GM21447 (cell line): ENCODE results near the gene KIAA0232.

Source experiments
- ATAC-seq: cut with Tn5 transposase; IDR thresholded peaks from one replicate; pipeline ENCODE4 v1.9.1; 2021; ENCODE audit not compliant: unreplicated experiment

KIAA0232 gene

DNA sequence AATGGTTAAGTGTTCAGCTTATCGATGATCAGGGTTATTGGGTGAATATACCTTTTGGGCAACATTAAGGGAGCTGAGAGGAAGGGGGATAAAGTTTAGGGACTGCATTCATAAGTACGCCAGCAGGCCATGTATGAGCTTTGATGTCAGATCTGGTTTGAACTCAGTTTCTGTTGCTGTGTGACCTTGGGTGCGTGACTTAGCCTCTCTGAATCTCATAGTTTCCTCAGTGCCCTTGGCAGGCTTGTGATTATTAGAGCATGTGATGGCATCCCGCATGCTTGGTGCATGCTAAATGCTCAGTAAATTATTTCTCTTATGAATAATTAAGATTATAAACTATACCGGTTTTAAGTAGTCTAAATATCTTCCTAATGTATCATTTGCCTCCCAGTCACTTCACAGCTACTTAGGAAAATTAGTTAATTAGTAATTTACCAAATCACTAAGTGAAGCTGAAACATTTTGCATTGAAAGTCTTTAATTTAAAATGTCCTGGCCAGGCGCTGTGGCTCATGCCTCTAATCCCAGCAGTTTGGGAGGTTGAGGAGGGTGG, 130.9 kb downstream of the KIAA0232 start:
- no peak for ATAC-seq

DNA sequence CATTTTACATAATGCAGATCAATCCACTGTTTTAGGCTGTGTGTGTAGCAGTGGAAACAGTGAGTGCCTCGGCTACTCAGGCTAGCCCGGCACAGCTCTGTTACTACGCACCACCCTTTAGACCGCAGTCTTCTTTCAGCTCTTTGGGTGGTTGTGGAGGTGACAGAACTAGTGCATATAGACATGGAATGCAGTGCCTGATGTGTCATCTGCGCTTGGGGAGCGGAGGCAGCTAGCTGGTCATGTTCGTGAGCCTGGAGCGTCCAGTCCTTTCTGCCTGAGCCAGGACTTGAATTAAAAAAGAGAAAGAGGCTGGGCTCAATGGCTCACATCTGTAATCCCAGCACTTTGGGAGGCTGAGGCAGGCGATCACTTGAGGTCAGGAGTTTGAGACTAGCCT, 131.9 kb downstream of the KIAA0232 start:
- ATAC-seq, result no peak

DNA sequence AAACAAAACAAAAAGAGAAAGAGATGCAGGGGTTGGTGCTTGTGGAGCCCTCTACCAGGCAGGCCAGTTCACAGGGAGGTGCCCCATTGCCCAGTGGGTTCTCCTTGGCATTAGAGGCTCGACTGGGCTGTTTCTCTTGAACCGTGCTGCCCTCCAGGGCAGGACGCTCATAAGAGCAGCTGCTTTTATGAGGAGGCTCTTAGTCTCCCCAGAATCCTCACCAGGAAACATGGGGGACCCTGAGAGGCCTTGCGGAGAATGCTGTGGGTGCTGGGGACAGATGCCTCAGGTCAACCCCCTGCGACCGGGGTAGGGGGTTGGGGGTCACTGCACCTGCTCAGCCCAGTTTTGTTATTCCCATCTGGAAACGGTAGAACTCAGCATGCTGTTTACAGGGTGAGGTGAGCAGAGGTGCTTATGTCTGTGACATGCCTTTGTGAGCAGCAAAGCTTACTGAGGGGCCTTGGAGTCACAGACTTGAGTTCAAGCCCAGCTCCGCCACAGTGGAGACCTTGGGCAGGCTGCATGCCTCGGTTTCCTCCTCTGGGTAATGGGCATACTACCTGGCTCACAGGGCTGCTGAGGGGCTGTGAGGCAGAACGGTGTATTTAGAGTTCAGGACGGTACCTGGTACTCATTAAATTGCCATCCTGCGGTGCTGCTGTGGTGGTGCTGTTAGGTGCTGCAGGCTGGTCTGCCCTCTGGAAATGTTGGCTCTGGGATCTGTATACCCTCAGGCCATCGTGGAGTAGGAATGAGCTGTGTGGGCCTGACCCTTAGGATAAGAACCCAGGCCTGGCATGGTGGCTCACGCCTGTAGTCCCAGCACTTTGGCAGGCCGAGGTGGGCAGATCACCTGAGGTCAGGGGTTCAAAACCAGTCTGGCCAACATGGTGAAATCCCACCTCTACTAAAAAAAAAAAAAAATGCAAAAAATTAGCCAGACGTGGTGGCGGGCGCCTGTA, 132.8 kb downstream of the KIAA0232 start:
- ATAC-seq, result no peak

DNA sequence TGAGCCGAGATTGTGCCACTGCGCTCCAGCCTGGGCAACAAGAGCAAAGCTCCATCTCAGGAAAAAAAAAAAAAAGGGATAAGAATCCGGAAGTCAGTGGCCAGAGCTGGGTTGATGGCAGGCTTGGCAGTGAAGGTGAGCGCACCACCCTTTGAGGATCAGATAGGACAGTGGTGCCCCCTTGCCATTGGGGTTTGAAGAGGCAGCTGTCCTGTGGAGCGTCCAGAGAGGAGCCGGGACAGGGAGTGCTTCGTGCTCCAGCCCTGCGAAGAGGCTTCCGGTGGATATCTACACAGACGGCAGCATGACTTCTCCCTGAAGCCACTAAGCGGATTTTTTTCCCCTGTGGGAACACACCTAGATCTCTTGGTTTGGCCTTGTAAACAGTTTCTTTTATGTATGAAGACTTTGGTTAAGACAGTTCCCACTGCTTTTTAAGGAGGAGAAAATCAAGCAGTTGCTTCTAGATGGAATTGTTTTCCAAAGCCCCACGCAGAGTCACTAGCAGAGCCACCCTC, 133.6 kb downstream of the KIAA0232 start:
- no peak for ATAC-seq

DNA sequence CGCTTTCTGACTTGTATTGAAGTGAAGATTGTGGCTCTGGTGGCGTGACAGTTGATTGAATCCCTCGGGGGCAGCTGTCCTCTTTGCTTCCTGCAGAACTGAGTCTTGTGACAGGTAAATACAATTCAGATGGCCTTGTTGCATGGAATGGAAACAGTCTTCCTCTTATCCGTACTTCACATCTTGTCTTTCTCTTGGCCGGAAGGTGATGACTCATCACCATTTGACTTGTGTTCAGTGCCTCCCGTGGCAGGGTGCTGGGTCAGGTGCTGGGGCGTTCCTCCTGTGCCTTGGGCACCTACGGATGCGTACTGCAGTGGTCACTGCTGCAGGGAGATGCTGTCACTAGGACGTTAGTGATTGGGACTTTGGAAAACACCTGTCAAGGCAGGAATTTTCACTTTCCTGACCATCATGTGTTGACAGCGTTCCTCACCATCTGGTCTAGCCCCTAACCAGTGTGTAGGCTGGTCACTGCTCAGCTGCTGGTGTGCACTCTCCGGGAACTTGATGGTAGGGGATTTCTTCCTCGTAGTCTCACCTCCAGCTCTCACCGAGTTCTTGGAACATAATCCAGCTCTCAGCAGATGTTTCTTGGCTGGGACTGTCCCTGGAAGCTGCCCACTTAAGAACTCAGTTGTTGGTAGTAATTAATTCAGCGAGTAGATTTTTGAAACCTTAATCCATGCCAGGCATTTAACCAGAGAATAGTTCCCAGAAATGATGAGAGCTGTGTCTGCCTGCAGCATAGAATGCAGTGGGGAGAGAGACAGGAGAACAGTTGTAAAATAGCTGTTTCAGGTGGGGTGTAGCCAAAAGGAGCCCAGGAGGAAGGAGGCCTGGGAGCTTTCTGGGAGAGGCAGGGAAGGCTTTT, 134.3 kb downstream of the KIAA0232 start:
- ATAC-seq, result peak; percentile 53

DNA sequence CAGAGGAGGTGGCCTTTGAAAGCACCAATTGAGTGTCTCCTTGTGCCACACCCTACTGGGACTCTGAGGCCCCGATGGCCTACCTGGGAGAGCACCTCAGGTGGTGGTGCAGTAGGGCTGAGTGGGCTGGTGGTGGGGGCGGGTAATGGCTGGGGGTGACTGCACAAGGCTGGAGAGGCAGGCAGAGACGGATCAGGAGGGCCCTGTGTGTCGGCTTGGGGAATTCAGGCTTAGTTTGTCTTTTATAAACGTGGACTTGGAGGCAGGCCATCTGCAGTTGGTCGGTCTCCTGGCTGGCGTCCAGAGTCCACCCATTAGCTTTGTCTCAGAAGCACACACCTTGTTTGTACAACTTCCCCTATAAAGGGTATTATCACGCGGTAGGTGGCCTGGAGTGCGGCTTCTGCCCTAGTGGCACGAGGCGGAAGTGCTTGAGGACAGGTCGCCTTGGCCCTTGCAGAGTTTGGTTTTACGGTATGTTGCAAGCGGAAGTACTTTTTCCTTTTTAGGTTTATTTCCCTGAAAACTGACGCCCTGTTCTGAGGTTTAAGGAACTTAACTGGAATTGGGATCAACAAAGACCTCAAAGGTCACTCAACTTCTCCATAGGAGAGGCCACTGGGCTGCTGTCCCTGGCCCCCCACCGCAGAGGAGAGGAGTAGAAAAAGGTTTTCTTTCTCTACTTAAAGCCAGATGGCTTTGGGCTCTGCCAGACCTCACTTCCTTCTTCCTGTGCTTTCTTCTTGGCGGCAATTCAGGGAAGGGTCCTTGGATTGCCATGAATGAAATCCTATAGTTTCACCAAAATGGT, 135.1 kb downstream of the KIAA0232 start:
- peak; percentile 69 for ATAC-seq

DNA sequence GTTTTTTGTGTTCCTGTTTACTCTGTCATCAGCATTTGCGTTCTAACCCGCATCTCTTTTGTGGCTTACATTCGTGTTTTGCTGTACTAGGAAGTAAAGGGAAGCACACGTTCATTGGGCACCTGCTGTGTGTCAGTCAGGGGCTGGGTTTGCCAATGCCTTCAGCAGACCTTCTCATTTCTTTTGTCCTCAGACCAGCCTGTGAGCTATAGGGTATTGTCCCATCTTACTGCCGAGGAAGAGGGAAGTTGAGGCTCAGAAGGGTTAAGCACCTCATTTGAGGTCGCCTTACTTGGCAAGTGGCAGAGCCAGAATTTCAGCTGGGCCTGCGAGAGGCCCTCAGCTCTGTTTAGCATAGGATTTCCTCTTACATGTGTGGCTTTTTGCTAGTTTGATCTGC, 135.8 kb downstream of the KIAA0232 start:
- ATAC-seq, result no peak

DNA sequence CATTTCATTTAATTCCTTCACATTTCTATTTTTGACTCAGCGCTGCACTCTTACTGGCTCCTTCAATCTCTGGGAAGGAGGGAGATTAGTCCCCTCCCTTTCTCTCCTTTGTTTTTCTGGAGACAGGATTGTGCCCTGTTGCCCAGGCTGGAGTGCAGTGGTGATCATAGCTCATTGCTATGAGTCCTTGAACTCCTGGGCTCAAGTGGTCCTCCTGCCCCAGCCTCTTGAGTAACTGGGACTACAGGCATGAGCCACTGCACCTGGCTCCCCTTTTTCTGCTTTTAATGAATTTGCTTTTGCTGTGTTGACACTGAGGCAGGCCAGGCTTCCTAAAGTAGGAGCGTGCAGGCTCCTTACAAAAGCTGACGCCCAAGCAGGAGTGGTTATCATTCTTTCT, 137.6 kb downstream of the KIAA0232 start:
- ATAC-seq, result no peak

DNA sequence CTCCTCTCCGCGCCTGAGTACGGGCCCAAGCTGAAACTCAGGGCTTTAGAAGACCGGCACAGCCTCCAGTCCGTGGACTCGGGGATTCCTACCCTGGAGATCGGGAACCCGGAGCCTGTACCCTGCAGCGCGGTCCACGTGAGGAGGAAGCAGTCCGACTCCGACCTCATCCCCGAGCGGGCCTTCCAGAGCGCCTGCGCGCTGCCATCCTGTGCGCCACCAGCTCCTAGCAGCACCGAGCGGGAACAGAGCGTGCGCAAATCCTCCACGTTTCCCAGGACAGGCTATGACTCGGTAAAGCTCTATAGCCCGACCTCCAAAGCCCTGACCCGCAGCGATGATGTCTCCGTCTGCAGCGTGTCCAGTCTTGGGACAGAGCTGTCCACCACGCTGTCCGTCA, 141.0 kb downstream of the KIAA0232 start:
- no peak for ATAC-seq

DNA sequence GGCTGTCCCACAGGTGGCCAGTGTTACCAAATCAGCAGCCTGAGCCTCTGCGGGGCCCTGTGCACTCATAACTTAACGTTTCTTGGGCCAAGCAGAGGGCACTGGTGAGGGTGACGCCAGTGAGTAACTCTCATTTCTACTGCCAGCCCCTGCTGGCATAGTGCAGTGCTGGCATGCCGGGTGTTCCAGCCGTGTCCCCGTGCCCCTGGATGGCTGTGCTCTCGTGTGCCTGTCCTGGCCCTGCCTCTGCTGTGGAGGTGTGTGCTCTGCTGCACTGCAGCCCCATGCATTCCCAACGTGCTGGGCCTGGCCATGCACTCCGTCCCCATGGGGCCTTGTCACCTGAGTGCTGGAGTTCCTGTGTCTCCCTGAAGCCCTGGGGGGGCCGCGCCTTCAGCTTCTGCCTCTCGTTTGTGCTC, 141.8 kb downstream of the KIAA0232 start:
- no peak for ATAC-seq

DNA sequence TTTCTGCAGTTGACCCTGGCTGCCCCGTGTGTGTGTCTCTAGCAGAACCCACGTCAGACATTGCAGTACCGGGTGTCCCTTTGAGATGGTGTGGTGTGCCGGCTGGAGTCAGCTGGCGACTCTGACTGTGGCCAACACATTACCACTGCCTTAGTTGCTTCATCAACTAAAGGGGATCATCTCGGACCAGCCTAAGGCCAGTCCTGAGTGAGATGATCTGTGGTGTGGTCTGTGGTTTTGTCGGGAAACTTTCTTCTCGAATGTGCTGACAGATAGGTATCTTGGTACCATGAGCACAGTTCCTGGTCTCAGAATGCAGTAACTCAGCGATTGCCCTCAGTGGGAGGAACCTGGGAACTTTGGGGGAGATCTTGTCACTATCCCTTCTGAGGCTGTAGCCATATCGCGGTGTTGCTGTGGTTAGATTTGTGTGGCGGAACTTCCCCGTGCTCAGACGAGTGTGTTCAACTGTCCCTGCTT, 142.9 kb downstream of the KIAA0232 start:
- ATAC-seq, result no peak

DNA sequence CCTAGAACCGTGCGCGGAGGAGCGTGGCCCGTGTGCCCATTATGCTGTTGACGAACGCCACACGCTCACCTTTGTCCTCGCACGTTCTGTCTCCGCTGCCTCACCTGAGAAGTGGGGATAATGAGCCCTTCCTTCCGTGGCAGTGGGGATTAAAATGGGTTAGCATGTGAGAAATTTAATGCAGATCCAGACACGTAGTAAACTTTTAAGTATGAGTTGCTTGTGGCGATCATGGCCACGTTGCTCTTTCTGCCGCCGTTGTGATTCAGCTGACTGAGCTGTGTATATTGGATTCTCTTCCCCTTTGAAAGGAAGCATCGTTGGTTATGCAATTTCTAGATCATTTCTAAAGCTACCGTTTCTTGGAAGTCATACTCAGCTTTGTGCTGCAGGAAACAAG, 143.6 kb downstream of the KIAA0232 start:
- ATAC-seq, result no peak

DNA sequence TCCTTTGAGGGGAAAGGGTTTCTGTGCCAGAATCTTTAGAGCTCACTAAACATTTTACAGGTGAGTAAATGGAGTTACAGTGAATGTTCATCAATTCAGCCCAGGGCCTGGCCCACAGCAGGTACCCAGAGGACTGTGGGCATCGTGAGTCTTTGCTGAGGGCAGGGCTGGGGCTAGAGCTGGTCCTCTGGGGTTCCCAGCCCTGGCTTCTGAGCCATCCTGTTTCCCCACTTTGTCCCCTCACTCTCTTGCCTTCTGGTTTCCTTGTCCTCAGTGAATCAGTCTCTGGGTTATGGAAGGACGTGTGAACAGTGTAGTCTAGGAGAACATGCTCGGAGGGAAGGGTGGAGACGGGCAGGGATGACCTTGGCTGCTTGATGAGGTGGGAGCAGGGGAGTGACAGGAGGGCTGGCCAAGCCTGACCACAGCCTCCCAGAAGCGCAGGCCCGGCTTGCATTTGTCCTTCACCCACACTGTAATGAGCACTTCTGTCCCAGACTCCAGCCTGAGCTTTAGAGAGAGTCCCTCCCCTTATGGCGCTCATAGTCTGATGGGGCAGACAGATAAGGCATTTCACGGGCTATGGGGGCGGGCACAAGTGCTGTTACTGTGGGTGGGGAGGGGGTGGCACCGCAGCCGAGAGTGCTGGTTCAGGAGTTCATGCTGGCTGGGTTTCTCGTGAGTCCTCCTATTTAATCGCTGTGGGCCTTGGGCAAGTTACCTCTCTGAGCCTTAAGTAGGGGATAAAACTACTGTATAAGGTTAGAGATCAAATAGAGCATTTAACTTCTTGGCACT, 144.4 kb downstream of the KIAA0232 start:
- no peak for ATAC-seq

DNA sequence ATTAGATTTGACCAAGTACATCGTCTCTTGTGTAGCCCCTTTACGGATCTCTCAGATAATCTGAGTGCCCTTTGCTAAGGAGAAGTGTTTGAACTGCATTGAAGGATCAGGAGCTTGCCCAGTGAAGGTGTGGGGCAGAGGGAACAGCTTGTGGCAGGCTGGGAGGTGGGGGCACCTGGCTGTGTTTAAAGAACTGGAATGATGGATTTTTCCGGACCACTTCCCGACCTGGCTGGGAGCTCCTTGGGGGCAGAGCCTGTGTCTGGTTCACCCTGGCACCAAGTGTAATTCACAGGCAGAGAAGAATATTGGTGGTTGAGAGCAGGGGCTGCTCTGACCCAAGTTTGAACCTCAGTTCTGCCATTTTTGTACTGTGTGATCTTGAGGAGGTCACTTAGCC, 145.6 kb downstream of the KIAA0232 start:
- ATAC-seq, result no peak

DNA sequence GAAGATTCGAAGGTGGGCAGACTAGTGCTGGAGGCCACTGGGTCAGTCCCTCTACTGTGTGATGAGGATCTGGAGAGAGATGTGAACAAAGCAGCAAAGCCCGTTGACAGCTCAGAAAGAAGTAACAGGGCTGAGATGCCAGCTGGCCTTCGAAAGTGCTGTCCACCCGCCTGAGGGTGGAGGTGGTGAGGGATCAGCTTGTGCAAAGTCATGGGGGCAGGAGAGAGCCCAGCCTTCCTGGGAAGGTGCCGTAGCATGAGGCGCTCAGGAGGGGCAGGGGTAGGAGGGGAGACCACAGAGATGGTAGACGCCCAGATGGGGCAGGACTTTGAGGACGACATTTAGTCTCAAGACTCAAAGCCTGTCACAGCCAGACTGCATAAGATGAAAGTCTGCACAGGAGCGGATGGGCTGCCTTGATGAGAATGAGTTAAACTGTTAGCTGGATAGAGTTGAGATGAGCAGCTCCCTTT, 146.8 kb downstream of the KIAA0232 start:
- no peak for ATAC-seq

DNA sequence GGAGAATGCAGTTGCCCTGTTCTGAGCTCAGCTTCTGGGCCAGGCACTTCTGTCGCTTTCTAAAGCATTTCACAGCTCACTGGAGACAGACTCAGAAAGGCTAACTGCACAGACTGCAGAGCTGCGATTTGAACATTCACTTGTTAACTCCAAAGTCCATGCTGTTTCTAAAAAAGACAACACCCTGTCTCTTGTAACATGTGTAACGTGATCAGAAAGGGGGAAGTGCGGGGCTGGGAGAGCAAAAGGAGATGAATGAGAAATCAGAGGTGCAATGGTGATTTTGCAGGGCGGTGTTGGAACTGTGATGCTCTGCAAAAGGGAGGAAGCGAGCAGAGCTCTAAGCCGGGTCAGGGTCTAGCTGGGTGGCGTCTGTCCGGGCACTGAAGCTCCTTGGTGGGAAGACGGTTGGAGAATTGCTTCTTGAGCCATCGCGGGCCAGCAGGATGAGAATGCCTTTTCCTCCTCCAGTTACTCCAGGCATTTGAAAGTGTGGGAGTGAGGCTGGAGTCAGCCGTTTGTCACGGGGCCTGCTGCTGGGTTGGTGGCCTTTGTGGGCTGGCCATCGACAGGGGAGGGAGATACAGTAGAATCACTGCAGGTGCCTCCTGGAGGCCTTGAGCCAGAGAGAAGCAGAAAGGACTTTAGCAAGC, 147.4 kb downstream of the KIAA0232 start:
- ATAC-seq, result no peak

DNA sequence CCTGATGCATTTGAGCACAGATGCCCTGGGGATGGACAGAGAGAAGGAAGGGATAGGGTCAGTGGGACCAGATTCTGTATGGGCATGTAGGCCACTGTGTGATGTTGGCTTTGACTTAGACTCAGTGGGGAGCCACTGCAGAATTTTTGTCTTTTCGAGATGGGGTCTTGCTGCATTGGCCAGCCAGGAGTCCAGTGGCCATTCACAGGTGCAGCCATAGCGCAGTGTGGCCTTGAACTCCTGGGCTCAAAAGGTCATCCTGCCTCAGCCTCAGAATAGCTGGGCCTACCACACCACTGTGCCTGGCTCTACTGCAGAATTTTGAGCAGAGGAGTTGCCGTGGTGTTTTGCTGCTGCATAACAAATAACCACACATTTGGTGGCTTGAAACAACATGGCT, 149.9 kb downstream of the KIAA0232 start:
- ATAC-seq, result no peak

DNA sequence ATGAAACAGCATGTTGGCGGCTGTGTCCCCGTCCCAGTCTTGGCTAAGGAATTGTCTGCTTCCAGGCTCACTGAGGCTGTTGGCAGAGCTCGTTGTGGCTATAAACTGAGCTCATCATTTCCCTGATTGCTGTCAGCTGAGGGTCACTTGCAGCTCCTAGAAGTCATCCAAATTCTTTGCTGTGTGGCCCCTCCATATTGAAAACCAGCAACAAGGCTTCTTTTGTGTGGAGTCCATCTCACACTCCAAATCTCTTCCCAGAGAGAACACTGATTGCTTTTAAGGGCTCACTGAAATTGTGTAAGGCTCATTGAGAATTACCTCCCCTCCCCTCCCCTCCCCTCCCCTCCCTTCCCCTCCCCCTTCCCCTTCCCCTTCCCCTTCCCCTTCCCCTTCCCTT, 150.4 kb downstream of the KIAA0232 start:
- no peak for ATAC-seq
